GM12872 (cell line): Measurements from ENCODE around the gene CELA2A.

Experiments
- CTCF ChIP-seq: IDR thresholded peaks from 3 replicates; pipeline ENCODE4 v1.5.1; 2011; ENCODE audit warnings: low read depth, mild to moderate bottlenecking, low read length, moderate library complexity; ENCODE audit not compliant: insufficient read depth

CELA2A gene

GRCh38 chr1:15420853-15421465 lies 35.6 kb upstream of the CELA2A start:
- peak; percentile 17; the same call in 1 of the 3 replicates for TF ChIP-seq CTCF

DNA sequence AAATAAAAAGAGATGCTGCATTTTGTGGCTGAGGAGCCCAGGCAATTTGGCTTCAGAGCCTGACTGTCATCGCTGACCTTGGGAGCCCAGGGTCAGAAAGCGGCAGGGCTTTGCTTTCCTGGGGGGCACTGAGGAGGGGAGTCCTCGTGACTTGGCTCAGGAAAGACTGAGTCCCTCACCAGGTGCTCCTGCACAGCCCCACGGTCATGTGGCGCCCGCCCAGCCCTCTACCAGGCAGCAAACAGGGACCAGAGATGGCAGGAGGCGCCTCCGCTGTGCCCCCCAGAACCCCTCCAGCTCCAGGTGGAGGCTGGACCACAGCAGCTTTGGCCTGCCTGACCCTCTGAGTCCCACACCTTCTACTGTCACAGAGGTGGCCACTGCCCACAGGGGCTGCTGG lies 33.7 kb upstream of the CELA2A start:
- no peak for TF ChIP-seq CTCF

DNA sequence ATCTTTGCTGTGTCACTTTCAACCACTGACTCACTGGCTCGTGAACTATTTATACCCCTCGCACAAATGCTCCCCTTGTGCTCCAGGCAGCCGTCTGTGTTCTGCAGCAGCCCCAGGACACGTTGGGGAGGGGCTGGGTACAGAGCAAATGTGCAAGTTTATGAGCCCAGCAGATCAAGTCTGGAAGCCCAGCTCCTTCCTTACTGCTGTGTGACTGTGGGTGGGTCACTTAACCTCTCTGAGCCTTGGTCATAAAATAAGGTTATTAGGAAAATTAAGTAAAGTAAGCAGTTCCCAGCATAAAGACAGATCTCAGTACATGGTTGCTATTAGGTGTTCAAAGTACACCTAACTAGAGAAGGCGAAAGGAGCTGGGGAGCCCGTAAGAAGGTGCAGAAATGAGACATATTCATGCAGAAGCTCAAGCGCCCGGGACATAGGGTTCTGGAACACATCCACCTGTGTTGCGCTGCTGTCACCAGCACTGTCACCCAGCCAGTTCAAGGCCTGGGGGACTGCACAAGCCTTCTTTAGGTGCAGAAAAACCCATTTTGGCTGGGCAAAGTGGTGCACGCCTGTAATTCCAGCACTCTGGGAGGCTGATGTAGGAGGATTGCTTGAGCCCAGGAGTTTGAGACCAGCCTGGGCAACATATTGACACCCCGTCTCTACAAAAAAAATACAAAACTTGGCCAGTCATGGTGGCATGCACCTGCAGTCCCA lies 33.0 kb upstream of the CELA2A start:
- TF ChIP-seq CTCF, result no peak

DNA sequence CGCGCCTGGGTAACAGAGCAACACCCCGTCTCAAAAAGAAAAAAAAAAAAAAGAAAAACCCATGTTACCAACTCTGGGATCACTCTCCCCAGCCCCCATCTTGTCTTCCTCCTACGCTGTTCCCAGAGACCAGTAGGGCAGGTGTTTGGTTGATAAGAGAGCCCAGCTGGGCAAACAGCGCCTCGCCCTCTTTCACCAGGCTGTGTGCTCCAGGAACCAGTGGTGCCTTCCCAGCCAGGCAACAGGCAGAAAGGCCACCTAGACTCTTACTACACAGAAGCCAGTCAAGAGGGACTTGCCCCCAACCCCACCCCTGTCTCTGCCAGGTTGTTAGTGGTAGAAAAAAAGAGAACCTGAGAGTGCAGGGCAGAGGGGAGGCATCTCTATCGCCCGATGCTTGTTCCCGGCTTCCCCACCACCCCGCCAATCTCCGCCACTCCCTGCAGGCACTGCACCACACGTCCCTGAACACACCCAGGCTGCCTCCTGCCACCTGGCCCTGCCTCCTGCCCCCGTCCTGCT lies 32.3 kb upstream of the CELA2A start:
- TF ChIP-seq CTCF, result no peak

DNA sequence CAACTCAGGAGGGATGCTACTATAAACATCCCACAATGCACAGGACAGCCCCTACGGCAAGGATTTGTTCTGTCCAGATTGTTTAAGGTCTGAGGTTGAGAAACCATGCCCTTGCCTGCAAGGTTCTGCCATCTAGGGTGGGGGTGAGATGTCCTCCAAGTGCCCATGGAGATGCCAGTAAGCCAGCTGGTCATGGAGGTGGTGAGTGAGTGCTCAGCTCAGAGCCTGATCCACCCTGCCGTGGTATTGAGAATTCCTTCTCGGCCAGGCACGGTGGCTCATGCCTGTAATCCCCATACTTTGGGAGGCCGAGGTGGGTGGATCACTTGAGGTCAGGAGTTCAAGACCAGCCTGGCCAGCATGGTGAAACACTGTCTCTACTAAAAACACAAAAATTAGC lies 31.6 kb upstream of the CELA2A start:
- TF ChIP-seq CTCF, result no peak

DNA sequence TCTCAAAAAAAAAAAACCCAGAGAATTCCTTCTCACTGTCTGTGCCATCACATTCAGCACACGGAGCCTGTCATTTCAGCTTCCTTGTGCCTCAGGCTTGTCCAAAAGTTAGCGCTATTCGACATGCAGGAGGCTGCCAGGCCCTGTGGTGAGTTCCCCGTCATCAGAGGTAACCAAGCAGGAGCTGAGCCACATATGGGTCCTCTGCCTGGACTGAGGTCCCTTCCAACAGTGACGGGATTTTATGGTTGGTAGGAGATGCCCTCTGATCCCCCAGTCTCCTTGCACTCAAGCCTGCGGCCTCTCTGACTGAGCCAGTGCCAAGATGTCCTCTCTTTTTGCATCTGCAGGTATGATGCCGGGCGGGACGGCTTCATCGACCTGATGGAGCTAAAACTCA lies 31.0 kb upstream of the CELA2A start:
- TF ChIP-seq CTCF, result no peak

DNA sequence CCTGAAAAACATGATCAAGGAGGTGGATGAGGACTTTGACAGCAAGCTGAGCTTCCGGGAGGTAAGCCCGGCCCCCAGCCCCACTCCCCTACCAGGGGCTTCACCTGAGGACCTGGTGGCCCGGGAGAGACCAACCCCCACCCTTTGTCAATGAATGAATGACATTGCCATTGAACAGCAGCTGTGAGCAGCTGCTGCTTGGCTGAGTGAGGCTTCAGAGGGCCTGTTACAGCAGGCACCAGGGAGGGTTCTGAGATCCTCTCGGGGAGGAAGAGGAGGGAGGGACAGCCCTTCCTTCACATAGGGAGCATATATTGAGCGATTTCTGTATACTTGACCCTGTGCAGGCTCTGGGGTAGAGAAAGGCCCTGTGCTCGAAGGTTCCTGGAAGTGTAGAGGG lies 30.6 kb upstream of the CELA2A start:
- TF ChIP-seq CTCF, result no peak
